ENCODE results near the gene CA5A. TPM values are rescaled to one million over a fixed set of nuclear protein-coding genes. Genes with fewer than 3 reads are reported as not detected.

The CA5A gene
- total RNA-seq, 4 donors from 2014 or later: not detected

DNA sequence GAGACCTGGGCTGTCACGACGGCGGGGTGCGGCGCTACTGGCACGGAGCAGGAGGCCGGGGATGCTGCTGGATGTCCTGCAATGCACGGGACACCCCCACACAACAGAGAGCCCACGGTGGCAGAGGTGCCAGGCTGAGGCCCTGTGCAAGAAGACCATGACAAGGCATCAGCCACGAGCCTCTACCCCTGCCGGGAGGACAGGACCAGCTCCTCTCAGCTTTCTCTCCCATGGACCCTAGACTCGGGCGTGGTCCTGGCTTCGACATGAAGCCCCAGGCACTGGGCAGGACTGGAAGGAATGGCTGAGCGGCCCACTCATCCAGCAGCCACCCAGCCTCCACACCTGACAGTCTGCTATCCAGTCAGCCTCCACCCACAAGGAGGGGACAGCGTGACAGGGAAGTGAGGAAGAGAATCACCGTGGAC lies 92.6 kb downstream of the CA5A start:
- Histone ChIP-seq H3K36me3 (no peaks in the 10 kb centered on the region), H3K4me1 (peaks cover 0 to 11% (median 3%) of the 10 kb centered on the region in 4 donors), H3K4me3 (no peak overlapping the region), H3K27me3 (no peaks in the 10 kb centered on the region), H3K9me3 (no peaks in the 10 kb centered on the region), H3K27ac (no peak overlapping the region)
- WGBS, 2 donors (ENCODE audit: low coverage in 1 of 2): 40 to 86% methylated on average over 1 to 15 of the region's 17 CpGs
- TF ChIP-seq POLR2A (IDR thresholded peaks at IDR 0.05) (no peak), POLR2AphosphoS5 (IDR thresholded peaks at IDR 0.05) (no peak), EP300 (IDR thresholded peaks at IDR 0.05; ENCODE audit: low read depth) (no peak)
- TF ChIP-seq, protein P1, sequence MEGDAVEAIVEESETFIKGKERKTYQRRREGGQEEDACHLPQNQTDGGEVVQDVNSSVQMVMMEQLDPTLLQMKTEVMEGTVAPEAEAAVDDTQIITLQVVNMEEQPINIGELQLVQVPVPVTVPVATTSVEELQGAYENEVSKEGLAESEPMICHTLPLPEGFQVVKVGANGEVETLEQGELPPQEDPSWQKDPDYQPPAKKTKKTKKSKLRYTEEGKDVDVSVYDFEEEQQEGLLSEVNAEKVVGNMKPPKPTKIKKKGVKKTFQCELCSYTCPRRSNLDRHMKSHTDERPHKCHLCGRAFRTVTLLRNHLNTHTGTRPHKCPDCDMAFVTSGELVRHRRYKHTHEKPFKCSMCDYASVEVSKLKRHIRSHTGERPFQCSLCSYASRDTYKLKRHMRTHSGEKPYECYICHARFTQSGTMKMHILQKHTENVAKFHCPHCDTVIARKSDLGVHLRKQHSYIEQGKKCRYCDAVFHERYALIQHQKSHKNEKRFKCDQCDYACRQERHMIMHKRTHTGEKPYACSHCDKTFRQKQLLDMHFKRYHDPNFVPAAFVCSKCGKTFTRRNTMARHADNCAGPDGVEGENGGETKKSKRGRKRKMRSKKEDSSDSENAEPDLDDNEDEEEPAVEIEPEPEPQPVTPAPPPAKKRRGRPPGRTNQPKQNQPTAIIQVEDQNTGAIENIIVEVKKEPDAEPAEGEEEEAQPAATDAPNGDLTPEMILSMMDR (IDR thresholded peaks at IDR 0.05): no peak
- in situ Hi-C loops (cut with MboI; ENCODE audit: low pct_ligation_motif_present in 1 of 4, low pct_unique_long_range_greater_than_20kb in 1 of 4, low sequenced_read_pairs in 3 of 4): no loop called here
- intact Hi-C loops (cut with DNase I; ENCODE audit: low total_unique reads): no loop called here
- DNase-seq: no peak

- Histone ChIP-seq H3K27me3 (no peaks in the 10 kb centered on the region), H3K36me3 (no peaks in the 10 kb centered on the region), H3K4me1 (no peaks in the 10 kb centered on the region), H3K9me3 (no peaks in the 10 kb centered on the region), H3K27ac (no peak overlapping the region), H3K4me3 (no peak overlapping the region)
- in situ Hi-C loops (cut with MboI; ENCODE audit: low pct_ligation_motif_present in 1 of 4, low pct_unique_long_range_greater_than_20kb in 1 of 4, low sequenced_read_pairs in 3 of 4): no loop called here
- intact Hi-C loops (cut with DNase I; ENCODE audit: low total_unique reads): no loop called here
- TF ChIP-seq POLR2A (IDR thresholded peaks at IDR 0.05) (no peak), EP300 (IDR thresholded peaks at IDR 0.05; ENCODE audit: low read depth) (no peak), POLR2AphosphoS5 (IDR thresholded peaks at IDR 0.05) (no peak)
- TF ChIP-seq, protein P1 (IDR thresholded peaks at IDR 0.05): no peak
- DNase-seq: no peak
- 75% methylated on average over 17 of the region's 17 CpGs; no CpG with 5 or more reads in 1 of the 2 donors for WGBS, 2 donors (ENCODE audit: low coverage in 1 of 2)
Measured at GRCh38 chr16:87842209-87842869, 94.0 kb downstream of the CA5A start.

GRCh38 chr16:87841340-87842208 lies 94.8 kb downstream of the CA5A start:
- Histone ChIP-seq H3K9me3 (no peaks in the 10 kb centered on the region), H3K4me1 (no peaks in the 10 kb centered on the region), H3K4me3 (no peak overlapping the region), H3K27ac (no peak overlapping the region), H3K36me3 (no peaks in the 10 kb centered on the region), H3K27me3 (no peaks in the 10 kb centered on the region)
- in situ Hi-C loops (cut with MboI; ENCODE audit: low pct_ligation_motif_present in 1 of 4, low pct_unique_long_range_greater_than_20kb in 1 of 4, low sequenced_read_pairs in 3 of 4): no loop called here
- DNase-seq: no peak
- intact Hi-C loops (cut with DNase I; ENCODE audit: low total_unique reads): no loop called here
- TF ChIP-seq, protein P1 (IDR thresholded peaks at IDR 0.05): no peak
- TF ChIP-seq POLR2AphosphoS5 (IDR thresholded peaks at IDR 0.05) (no peak), POLR2A (IDR thresholded peaks at IDR 0.05) (no peak), EP300 (IDR thresholded peaks at IDR 0.05; ENCODE audit: low read depth) (no peak)
- 87% methylated on average over 22 of the region's 22 CpGs; no CpG with 5 or more reads in 1 of the 2 donors for WGBS, 2 donors (ENCODE audit: low coverage in 1 of 2)

DNA sequence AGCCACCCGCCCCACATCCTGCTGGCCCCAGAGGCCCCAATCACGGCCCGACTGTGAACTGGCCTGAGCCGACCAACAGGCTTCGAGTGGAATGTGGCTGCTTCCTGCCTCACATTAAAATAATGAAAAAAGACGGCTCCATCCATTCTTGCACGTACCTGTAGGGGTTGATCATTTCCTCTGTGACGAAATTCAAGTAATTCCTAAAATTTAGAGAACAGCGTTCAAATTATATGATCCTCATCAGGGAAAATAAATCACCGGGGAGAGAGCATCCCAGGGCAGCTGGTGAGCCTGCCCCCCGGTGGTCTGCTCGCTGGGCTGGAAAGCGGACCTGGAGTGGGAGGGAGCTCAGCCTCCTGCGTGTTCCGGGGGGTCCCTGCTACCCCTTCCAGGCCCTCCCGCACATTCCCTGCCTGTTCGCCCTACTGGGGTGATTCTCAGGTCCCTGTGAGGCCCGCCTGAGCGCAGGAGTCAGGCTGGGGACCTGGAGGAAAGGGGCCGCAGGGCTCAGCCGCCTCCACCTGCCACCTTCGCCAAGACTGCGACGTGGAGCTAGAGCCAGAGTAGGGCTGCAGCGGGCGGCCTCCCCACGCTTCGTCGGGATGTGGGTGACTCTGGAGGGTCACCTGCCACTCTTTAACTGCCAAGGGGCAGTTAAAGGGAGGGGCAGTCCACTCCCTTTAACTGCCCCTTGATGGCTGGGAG lies 95.9 kb downstream of the CA5A start:
- TF ChIP-seq POLR2A (IDR thresholded peaks at IDR 0.05) (no peak), POLR2AphosphoS5 (IDR thresholded peaks at IDR 0.05) (no peak), EP300 (IDR thresholded peaks at IDR 0.05; ENCODE audit: low read depth) (no peak)
- TF ChIP-seq, protein P1 (IDR thresholded peaks at IDR 0.05): no peak
- Histone ChIP-seq H3K4me3 (no peak overlapping the region), H3K4me1 (no peaks in the 10 kb centered on the region), H3K27ac (no peak overlapping the region), H3K27me3 (no peaks in the 10 kb centered on the region), H3K36me3 (no peaks in the 10 kb centered on the region), H3K9me3 (no peaks in the 10 kb centered on the region)
- in situ Hi-C loops (cut with MboI; ENCODE audit: low pct_ligation_motif_present in 1 of 4, low pct_unique_long_range_greater_than_20kb in 1 of 4, low sequenced_read_pairs in 3 of 4): no loop called here
- WGBS, 2 donors (ENCODE audit: low coverage in 1 of 2): 91% methylated on average over 29 of the region's 29 CpGs; no CpG with 5 or more reads in 1 of the 2 donors
- intact Hi-C loops (cut with DNase I; ENCODE audit: low total_unique reads): no loop called here
- no peak for DNase-seq

Measured in transverse colon (tissue), 4 donors.